K562 (cell line): ENCODE measurements around the gene TRIP12. TPM values are rescaled to one million over a fixed set of nuclear protein-coding genes. Genes with fewer than 3 reads are reported as not detected.
"Not testable (repeated sequence)": the region's sequence is repeated elsewhere in the genome, so short reads cannot be mapped to it uniquely, and the experiment has no call there.

Source experiments
- ATAC-seq: fragments of 200-7000 bp; cut with Tn5 transposase; 3 replicates; pipeline ENCODE4 v1.9.1; 2020; ENCODE audit warnings: moderate library complexity
- BruUV-seq: library from RNA; stranded (reverse); fragments of 400-500 nt; replicated peaks from 2 replicates; lab custom pipeline; 2021; lab: Mats Ljungman, UMichigan
- CTCF ChIA-PET: fragments of 300-600 bp; formaldehyde crosslinking; extraction: SDS; loops from one replicate; lab custom pipeline; 2021; ENCODE audit warnings: low intra/inter-chr PET ratio; lab: Yijun Ruan, JAX
- POLR2A ChIA-PET: fragments of 300-600, 350-650 bp; sonication (Branson Sonifier 250); formaldehyde crosslinking; extraction: SDS; loops from one replicate; lab custom pipeline; 2021; ENCODE audit warnings: antibody characterized with exemption, inconsistent platforms; lab: Yijun Ruan, JAX
- DNase-seq, 4 experiments: peaks; one replicate each; pipeline versions ENCODE4 v3.0.0 to v3.0.0-alpha.2; 2011 to 2018; ENCODE audit warnings: low spot score in 3 of 4, mixed read lengths in 3 of 4; ENCODE audit errors: extremely low read depth in 1 of 4
- FAIRE-seq: peaks from 2 replicates; lab custom pipeline; 2011; peaks lifted over from hg19 to GRCh38; lab: Jason Lieb, UNC
- H2AFZ ChIP-seq: 2 replicates; pipeline ENCODE4 v1.6.0; 2011; ENCODE audit warnings: low read depth, low read length, control low read depth, inconsistent platforms
- H3K27ac ChIP-seq: fragments of 200-600 bp; 3 replicates; pipeline ENCODE4 v1.8.0; 2011; ENCODE audit warnings: low read depth, mild to moderate bottlenecking, control low read depth, inconsistent platforms, low read length, moderate library complexity, mixed read lengths; ENCODE audit errors: extremely low read depth
- H3K27me3 ChIP-seq, 2 experiments: fragments of 300-600 bp in 1 of 2; 2 replicates in 1 of 2; 3 replicates in 1 of 2; pipeline versions ENCODE4 v1.6.0 to v1.8.0; 2011; ENCODE audit warnings: inconsistent platforms in 2 of 2, low read length in 2 of 2, mild to moderate bottlenecking in 1 of 2, mixed read lengths in 1 of 2, moderate library complexity in 1 of 2; ENCODE audit not compliant: control insufficient read depth in 2 of 2, insufficient read depth in 2 of 2
- H3K36me3 ChIP-seq: fragments of 300-600 bp; 3 replicates; pipeline ENCODE4 v1.8.0; 2011; ENCODE audit warnings: mild to moderate bottlenecking, low read length, inconsistent platforms; ENCODE audit not compliant: control insufficient read depth, insufficient read depth
- H3K4me1 ChIP-seq, 2 experiments: fragments of 200-600 bp in 1 of 2; replicated peaks in 1 of 2; 2 replicates in 1 of 2; 3 replicates in 1 of 2; pipeline versions ENCODE4 v1.5.1 to v1.8.0; 2011; ENCODE audit warnings: inconsistent platforms in 2 of 2, low read length in 2 of 2, mild to moderate bottlenecking in 1 of 2, mixed read lengths in 1 of 2, moderate library complexity in 1 of 2; ENCODE audit not compliant: control insufficient read depth in 2 of 2, insufficient read depth in 2 of 2
- H3K4me2 ChIP-seq: 2 replicates; pipeline ENCODE4 v1.6.1; 2011; ENCODE audit warnings: low read length, control low read depth, inconsistent platforms, mixed read lengths; ENCODE audit not compliant: insufficient read depth
- H3K4me3 ChIP-seq: fragments of 200-600 bp; sonication (generic), shearing (Covaris generic); 2 replicates; pipeline ENCODE4 v1.5.1; 2016; ENCODE audit warnings: control low read depth, inconsistent platforms
- H3K79me2 ChIP-seq: fragments of 200-600 bp; 3 replicates; pipeline ENCODE4 v1.8.0; 2011; ENCODE audit warnings: low read length, inconsistent platforms; ENCODE audit not compliant: control insufficient read depth, insufficient read depth
- H3K9ac ChIP-seq, 2 experiments: 2 replicates each; pipeline versions ENCODE4 v1.6.0 to v1.6.1; 2011; ENCODE audit warnings: low read depth in 2 of 2, low read length in 2 of 2, control low read depth in 1 of 2, inconsistent platforms in 1 of 2, mild to moderate bottlenecking in 1 of 2, mixed read lengths in 1 of 2; ENCODE audit not compliant: insufficient read depth in 1 of 2
- H3K9me1 ChIP-seq: one replicate; pipeline ENCODE4 v1.6.0; 2011; ENCODE audit warnings: inconsistent platforms, mild to moderate bottlenecking, low read length, moderate library complexity; ENCODE audit not compliant: control insufficient read depth, insufficient read depth
- H3K9me3 ChIP-seq: replicated peaks from 2 replicates; pipeline ENCODE4 v1.5.1; 2011; ENCODE audit warnings: low read depth, low read length, inconsistent platforms; ENCODE audit not compliant: control insufficient read depth, insufficient read depth
- H4K20me1 ChIP-seq: replicated peaks from 2 replicates; pipeline ENCODE4 v1.6.1; 2011; ENCODE audit warnings: low read length, inconsistent platforms, mixed read lengths; ENCODE audit not compliant: control insufficient read depth, insufficient read depth
- EHMT2 ChIP-seq: fragments of 450-650 bp; IDR thresholded peaks from 2 replicates; pipeline ENCODE4 v1.6.1; 2018; ENCODE audit warnings: antibody characterized with exemption
- WGBS: fragments of 100-300 bp; shearing (Covaris generic); methylation state at CpG from one replicate; pipeline ENCODE4 v1.1.6; 2016; ENCODE audit warnings: low coverage, mixed read lengths; ENCODE audit not compliant: insufficient coverage; ENCODE audit errors: missing lambda C conversion rate; 5-methylcytosine and 5-hydroxymethylcytosine counted together
- in situ Hi-C: fragments of 300-500 bp; cut with MboI; formaldehyde crosslinking; loops from 4 replicates; pipeline ENCODE4 v1.15.0; 2018; ENCODE audit warnings: inconsistent platforms, mixed read lengths
- intact Hi-C: fragments of 100-400 bp; cut with micrococcal nuclease; formaldehyde crosslinking; loops from 2 replicates; pipeline ENCODE4 v1.14.2; 2022
- polyA plus RNA-seq, 8 experiments: library from polyadenylated mRNA; depleted of rRNA in 4 of 8; stranded (reverse) in 5 of 8; unstranded in 3 of 8; fragments of >200 nt; fragmentation: Nextera tagmentation in 2 of 8; fragmentation: Illumina TruSeq in 1 of 8; extraction: Ambion mirVana in 2 of 8; extraction: Trizol in 1 of 8; gene quantifications; 2 replicates each; pipeline versions ENCODE4 v1.2.1 to v1.2.3, GENCODE V29; 2011 to 2014; ENCODE audit warnings: inconsistent platforms in 1 of 8, missing spikeins in 1 of 8
- total RNA-seq, 7 experiments: library from RNA; depleted of rRNA in 6 of 7; stranded (reverse); fragments of >200 nt in 6 of 7; fragmentation: Illumina TruSeq in 2 of 7; extraction: Trizol in 2 of 7; gene quantifications; 2 replicates each; pipeline versions ENCODE4 v1.2.1 to v1.2.3, GENCODE V29; 2011 to 2021; ENCODE audit warnings: low replicate concordance in 1 of 7
- TF ChIP-seq, protein P1 (sequence below): fragments of 250-450 bp; sonication (Bioruptor Pico); IDR thresholded peaks from 2 replicates; pipeline ENCODE4 v1.5.0; 2021

TRIP12 gene
- total and polyA plus RNA-seq, 9 of the 15 experiments (the other 6 are each of a cell fraction or from before 2014, with no cell fraction given), result 15.2 to 131 (median 80.1) TPM

DNA sequence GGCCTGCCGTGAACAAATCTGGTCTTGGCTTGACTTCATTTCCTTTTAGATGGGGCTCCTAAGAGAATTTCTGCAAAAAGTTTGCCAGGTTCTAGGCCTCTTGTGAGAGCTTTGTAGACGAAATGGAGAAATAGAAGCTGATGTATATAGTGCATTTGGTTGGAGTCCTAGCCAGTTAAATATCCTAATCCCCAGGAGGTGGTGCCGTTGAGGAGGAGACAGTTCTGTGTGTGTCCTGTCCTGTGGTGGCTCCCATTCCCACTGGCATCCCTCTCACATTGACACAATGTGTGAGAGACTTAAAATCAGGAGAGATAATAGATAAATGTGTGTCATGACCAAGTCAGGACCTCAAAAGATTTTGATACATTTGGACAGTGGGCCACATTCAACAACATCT lies 172.9 kb downstream of the TRIP12 start:
- H3K27me3 ChIP-seq, result no peaks in the 10 kb centered on the region
- BruUV-seq, result no TSS peak
- no peak overlapping the region for H3K4me2 ChIP-seq
- H3K4me1 ChIP-seq, result no peaks in the 10 kb centered on the region; a peak in 2 of 5 replicates
- in situ Hi-C loops, result no loop called here
- no peaks in the 10 kb centered on the region for H3K79me2 ChIP-seq
- ChIA-PET POLR2A (no interaction called here), CTCF (no interaction called here)
- no peak overlapping the region for H3K9ac ChIP-seq
- H3K36me3 ChIP-seq, result no peaks in the 10 kb centered on the region
- H2AFZ ChIP-seq, result no peak overlapping the region
- H3K4me3 ChIP-seq, result no peak overlapping the region
- H3K9me3 ChIP-seq, result no peaks in the 10 kb centered on the region
- H4K20me1 ChIP-seq, result no peaks in the 10 kb centered on the region
- WGBS, result 18% methylated on average over 3 of the region's 3 CpGs
- H3K9me1 ChIP-seq, result no peaks in the 10 kb centered on the region
- intact Hi-C loops, result no loop called here
- ATAC-seq, result peak; percentile 64
- no peak for DNase-seq
- H3K27ac ChIP-seq, result no peak overlapping the region
- no peak for FAIRE-seq
- TF ChIP-seq EHMT2, result no peak
- TF ChIP-seq, protein P1, sequence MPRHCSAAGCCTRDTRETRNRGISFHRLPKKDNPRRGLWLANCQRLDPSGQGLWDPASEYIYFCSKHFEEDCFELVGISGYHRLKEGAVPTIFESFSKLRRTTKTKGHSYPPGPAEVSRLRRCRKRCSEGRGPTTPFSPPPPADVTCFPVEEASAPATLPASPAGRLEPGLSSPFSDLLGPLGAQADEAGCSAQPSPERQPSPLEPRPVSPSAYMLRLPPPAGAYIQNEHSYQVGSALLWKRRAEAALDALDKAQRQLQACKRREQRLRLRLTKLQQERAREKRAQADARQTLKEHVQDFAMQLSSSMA, result no peak

DNA sequence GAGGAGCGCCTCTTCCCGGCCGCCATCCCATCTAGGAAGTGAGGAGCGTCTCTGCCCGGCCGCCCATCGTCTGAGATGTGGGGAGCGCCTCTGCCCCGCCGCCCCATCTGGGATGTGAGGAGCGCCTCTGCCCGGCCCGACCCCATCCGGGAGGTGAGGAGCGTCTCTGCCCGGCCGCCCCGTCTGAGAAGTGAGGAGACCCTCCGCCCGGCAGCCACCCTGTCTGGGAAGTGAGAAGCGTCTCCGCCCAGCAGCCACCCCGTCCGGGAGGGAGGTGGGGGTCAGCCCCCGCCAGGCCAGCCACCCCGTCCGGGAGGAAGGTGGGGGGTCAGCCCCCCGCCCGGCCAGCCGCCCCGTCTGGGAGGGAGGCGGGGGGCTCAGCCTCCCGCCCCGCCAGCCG lies 179.1 kb downstream of the TRIP12 start:
- POLR2A ChIA-PET, H2AFZ ChIP-seq, H3K4me2 ChIP-seq, H3K9ac ChIP-seq, ATAC-seq, BruUV-seq, H3K4me3 ChIP-seq, H3K9me1 ChIP-seq, H3K36me3 ChIP-seq, DNase-seq, H3K9me3 ChIP-seq, H4K20me1 ChIP-seq, in situ Hi-C loops, H3K79me2 ChIP-seq, H3K27ac ChIP-seq, FAIRE-seq, CTCF ChIA-PET, intact Hi-C loops, H3K4me1 ChIP-seq, H3K27me3 ChIP-seq: not testable (repeated sequence)
- no CpG with 5 or more reads among the region's 35 CpGs for WGBS
